ENCODE results near the gene ERGIC1. TPM values are rescaled to one million over a fixed set of nuclear protein-coding genes. Genes with fewer than 3 reads are reported as not detected.

ERGIC1 gene
- total and polyA plus RNA-seq, 7 donors, result 49.9 to 116 (median 53.9) TPM

DNA sequence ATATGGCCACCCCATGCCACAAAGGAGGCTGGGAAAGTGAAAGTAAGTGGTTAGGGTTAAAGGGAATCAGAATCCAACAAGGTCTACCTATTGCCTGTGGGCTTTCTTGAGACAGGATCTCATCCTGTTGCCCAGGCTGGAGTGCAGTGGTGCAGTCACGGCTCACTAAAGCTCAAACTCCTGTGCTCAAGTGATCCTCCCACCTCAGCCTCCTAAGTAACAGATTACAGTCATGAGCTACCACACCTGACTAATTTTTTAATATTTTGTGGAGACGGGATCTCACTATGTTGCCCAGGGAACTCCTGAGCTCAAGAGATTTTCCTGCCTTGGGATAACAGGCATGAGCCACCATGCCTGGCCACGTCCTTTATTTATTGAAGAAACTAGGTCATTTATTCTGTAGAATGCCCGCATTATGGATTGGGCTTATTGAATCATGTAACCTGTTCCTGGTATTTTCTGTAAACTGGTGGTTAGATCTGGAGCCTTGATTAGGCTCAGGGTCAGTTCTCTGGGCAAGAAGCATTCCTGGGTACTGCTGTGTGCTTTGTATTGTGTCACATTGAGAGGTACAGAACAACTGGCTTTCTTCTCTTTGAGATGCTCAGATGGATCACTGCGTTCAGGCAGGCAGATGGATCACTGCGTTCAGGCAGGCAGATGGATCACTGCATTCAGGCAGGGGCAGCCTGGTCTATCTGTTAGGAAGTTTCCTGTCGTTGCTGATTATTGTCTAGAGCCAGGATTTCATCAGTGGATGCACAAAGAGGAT, 41.6 kb downstream of the ERGIC1 start:
- H3K4me3 ChIP-seq, result no peak overlapping the region
- H3K4me1 ChIP-seq, result peaks cover 73% of the 10 kb centered on the region
- ATAC-seq, result no peak
- no peak for TF ChIP-seq CTCF (IDR thresholded peaks at IDR 0.05)
- 62 to 71% (median 71%) methylated on average over 7 of the region's 7 CpGs for WGBS, 3 donors
- no peaks in the 10 kb centered on the region for H3K36me3 ChIP-seq (ENCODE audit: insufficient read depth in 1 of 2, low read depth in 1 of 2)
- H3K27ac ChIP-seq, result peak overlapping the region; percentile 95
- H3K27me3 ChIP-seq (ENCODE audit: insufficient read depth in 3 of 3, low read length in 2 of 3), result no peaks in the 10 kb centered on the region
- H3K9me3 ChIP-seq, result no peaks in the 10 kb centered on the region
- intact Hi-C loops (cut with DNase I), result no loop called here
- peak in 1 of 2 donors; percentile 23 for DNase-seq

- Histone ChIP-seq H3K27me3 (ENCODE audit: insufficient read depth in 3 of 3, low read length in 2 of 3) (no peaks in the 10 kb centered on the region), H3K36me3 (ENCODE audit: insufficient read depth in 1 of 2, low read depth in 1 of 2) (no peaks in the 10 kb centered on the region), H3K27ac (peak overlapping the region; percentile 95), H3K9me3 (no peaks in the 10 kb centered on the region), H3K4me3 (no peak overlapping the region), H3K4me1 (peaks cover 64% of the 10 kb centered on the region)
- no peak for TF ChIP-seq CTCF (IDR thresholded peaks at IDR 0.05)
- intact Hi-C loops (cut with DNase I), result no loop called here
- DNase-seq (no peak), ATAC-seq (no peak)
- WGBS, 3 donors, result 92 to 95% (median 92%) methylated on average over 8 of the region's 8 CpGs
Measured at GRCh38 chr5:172876578-172876977, 42.5 kb downstream of the ERGIC1 start.

GRCh38 chr5:172877466-172878260, 43.6 kb downstream of the ERGIC1 start:
- no peak overlapping the region for H3K4me3 ChIP-seq
- DNase-seq (no peak), ATAC-seq (peak in 3 of 4 donors; percentile 12 to 43 (median 33))
- no peak for TF ChIP-seq CTCF (IDR thresholded peaks at IDR 0.05)
- intact Hi-C loops (cut with DNase I), result no loop called here
- H3K9me3 ChIP-seq, result no peaks in the 10 kb centered on the region
- H3K36me3 ChIP-seq (ENCODE audit: insufficient read depth in 1 of 2, low read depth in 1 of 2), result no peaks in the 10 kb centered on the region
- no peaks in the 10 kb centered on the region for H3K27me3 ChIP-seq (ENCODE audit: insufficient read depth in 3 of 3, low read length in 2 of 3)
- H3K4me1 ChIP-seq, result peaks cover 58% of the 10 kb centered on the region
- H3K27ac ChIP-seq, result peak overlapping the region; percentile 95
- 48 to 53% (median 53%) methylated on average over 9 of the region's 9 CpGs for WGBS, 3 donors

GRCh38 chr5:172878585-172878932, 44.5 kb downstream of the ERGIC1 start:
- intact Hi-C loops (cut with DNase I), result no loop called here
- Histone ChIP-seq H3K27me3 (ENCODE audit: insufficient read depth in 3 of 3, low read length in 2 of 3) (no peaks in the 10 kb centered on the region), H3K9me3 (no peaks in the 10 kb centered on the region), H3K4me1 (peaks cover 50% of the 10 kb centered on the region), H3K36me3 (ENCODE audit: insufficient read depth in 1 of 2, low read depth in 1 of 2) (no peaks in the 10 kb centered on the region), H3K4me3 (peak overlapping the region; percentile 45), H3K27ac (peak overlapping the region; percentile 95)
- 27 to 46% (median 33%) methylated on average over 9 of the region's 9 CpGs for WGBS, 3 donors
- TF ChIP-seq CTCF (IDR thresholded peaks at IDR 0.05), result no peak
- DNase-seq (no peak), ATAC-seq (peak in 2 of 4 donors; percentile 2 to 4)
